ENCODE results near the gene RNF144B. TPM values are rescaled to one million over a fixed set of nuclear protein-coding genes. Genes with fewer than 3 reads are reported as not detected.

Gene RNF144B
- total RNA-seq, 4 donors from 2014 or later: 30.6 to 57.4 (median 44.9) TPM

DNA sequence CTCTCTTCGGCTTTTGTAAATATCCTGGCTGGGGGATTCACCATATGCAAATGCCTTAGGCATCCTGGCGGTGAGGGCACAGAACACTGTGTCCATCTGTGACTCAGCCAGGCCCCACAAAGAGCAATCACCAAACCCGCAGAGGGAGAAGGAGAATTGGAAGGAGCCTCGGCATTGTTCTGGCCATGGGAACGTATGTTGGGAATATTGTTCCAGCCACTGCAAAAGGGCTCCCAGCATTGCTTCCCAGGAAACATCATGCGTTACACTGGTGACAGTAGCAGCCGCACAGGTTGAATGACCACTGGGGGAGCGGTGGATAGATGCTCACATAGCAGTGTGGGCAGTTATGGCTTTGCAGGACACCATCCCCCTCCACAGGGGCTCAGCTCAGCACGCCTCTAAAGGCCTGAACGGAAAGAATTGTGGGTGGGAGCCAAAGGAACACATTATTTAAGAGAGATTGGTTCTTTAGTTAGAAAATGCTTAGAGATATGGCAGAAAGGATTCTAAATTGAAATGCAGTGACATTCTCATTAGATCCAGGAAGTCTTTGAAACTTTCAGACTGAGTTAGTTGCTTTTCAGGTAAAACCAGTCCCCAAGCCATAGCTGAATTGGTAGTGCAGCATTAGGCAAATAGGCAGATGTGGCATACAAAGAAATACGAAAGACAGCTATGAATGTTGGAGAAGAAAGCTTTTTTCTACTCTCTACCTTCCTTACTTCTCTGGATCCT, 104.3 kb downstream of the RNF144B start:
- intact Hi-C loops (cut with DNase I; ENCODE audit: low total_unique reads): no loop called here
- WGBS, 2 donors: 87 to 88% methylated on average over 11 of the region's 11 CpGs
- DNase-seq (ENCODE audit: low spot score in 2 of 2): no peak
- TF ChIP-seq, protein P1, sequence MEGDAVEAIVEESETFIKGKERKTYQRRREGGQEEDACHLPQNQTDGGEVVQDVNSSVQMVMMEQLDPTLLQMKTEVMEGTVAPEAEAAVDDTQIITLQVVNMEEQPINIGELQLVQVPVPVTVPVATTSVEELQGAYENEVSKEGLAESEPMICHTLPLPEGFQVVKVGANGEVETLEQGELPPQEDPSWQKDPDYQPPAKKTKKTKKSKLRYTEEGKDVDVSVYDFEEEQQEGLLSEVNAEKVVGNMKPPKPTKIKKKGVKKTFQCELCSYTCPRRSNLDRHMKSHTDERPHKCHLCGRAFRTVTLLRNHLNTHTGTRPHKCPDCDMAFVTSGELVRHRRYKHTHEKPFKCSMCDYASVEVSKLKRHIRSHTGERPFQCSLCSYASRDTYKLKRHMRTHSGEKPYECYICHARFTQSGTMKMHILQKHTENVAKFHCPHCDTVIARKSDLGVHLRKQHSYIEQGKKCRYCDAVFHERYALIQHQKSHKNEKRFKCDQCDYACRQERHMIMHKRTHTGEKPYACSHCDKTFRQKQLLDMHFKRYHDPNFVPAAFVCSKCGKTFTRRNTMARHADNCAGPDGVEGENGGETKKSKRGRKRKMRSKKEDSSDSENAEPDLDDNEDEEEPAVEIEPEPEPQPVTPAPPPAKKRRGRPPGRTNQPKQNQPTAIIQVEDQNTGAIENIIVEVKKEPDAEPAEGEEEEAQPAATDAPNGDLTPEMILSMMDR (IDR thresholded peaks at IDR 0.05): no peak
- no peak for TF ChIP-seq POLR2A (IDR thresholded peaks at IDR 0.05)
- H3K4me3 ChIP-seq (ENCODE audit: low read depth, poor library complexity, severe bottlenecking): no peak overlapping the region

DNA sequence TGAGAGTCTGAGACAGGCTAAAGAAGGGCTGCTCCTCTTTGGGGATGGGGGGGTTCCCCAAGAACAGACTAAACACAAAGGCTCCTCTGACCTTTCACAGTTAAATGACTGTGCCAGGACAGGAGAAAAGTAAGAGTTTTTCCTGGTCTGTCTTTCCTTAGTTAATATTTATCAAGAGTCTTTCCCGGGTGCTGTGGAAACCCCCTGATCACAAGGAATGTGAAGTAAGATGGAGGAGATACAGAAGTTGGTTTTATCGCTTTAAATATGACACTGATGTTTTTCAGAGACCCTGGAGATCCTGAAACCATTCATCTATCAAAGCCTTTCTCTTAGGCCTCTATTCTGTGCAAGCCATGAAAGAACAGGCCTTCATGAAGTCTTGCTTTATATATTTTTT, 105.8 kb downstream of the RNF144B start:
- DNase-seq (ENCODE audit: low spot score in 2 of 2): no peak
- intact Hi-C loops (cut with DNase I; ENCODE audit: low total_unique reads): no loop called here
- 77 to 81% methylated on average over 2 of the region's 2 CpGs for WGBS, 2 donors

DNA sequence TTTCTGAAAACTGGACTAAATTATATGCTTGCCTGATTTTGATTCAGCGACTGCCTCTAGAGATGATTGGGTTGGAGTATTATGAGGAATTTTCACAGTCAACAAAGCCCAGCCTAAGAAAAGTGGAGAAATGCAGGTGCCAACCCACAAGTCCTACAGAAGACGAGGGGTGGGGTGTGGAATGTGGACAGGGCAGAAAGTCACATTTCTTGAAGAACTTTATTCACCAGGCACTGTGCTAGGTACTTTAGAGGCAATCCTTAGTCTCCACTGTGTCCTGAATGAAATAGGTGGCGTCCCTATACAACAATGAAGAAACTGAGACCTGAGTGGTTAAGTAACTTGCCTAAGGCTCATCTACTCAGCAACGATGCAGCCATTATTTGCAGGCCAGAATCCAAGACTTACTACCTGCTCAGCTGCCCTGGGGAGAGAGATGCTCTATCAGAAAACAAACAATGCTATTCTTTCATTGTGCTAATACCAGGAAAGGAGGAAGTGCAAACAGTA, 106.3 kb downstream of the RNF144B start:
- TF ChIP-seq POLR2A (IDR thresholded peaks at IDR 0.05): no peak
- TF ChIP-seq, protein P1 (IDR thresholded peaks at IDR 0.05): no peak
- DNase-seq (ENCODE audit: low spot score in 2 of 2): no peak
- 60 to 67% methylated on average over 4 of the region's 4 CpGs for WGBS, 2 donors
- H3K4me3 ChIP-seq (ENCODE audit: low read depth, poor library complexity, severe bottlenecking): no peak overlapping the region
- intact Hi-C loops (cut with DNase I; ENCODE audit: low total_unique reads): no loop called here

More for the DNA sequence above, 105.8 kb downstream of the RNF144B start:
- TF ChIP-seq POLR2A (IDR thresholded peaks at IDR 0.05): no peak
- TF ChIP-seq, protein P1 (IDR thresholded peaks at IDR 0.05): no peak
- no peak overlapping the region for H3K4me3 ChIP-seq (ENCODE audit: low read depth, poor library complexity, severe bottlenecking)

DNA sequence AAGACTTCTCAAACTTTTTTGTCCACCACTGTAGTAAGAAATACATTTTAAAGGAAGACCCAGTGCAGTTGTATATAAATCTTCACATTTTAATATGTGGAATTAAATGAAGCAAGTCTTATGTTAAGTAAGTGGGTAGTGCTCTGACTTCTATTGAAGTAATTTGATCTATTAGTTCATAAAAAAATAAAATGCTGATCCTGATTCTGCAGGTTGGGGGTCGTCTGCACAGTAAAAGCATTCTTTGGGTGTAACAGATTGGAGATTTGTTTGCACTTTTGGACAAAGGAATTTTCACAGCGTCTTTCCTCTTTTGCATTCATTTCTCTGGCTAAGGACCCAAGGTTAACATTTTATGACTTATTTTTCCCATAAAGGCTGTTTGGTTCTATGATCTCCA, 106.8 kb downstream of the RNF144B start:
- 28 to 38% methylated on average over 2 of the region's 2 CpGs for WGBS, 2 donors
- H3K4me3 ChIP-seq (ENCODE audit: low read depth, poor library complexity, severe bottlenecking): no peak overlapping the region
- intact Hi-C loops (cut with DNase I; ENCODE audit: low total_unique reads): no loop called here
- no peak for DNase-seq (ENCODE audit: low spot score in 2 of 2)
- no peak for TF ChIP-seq POLR2A (IDR thresholded peaks at IDR 0.05)
- TF ChIP-seq, protein P1 (IDR thresholded peaks at IDR 0.05): no peak

DNA sequence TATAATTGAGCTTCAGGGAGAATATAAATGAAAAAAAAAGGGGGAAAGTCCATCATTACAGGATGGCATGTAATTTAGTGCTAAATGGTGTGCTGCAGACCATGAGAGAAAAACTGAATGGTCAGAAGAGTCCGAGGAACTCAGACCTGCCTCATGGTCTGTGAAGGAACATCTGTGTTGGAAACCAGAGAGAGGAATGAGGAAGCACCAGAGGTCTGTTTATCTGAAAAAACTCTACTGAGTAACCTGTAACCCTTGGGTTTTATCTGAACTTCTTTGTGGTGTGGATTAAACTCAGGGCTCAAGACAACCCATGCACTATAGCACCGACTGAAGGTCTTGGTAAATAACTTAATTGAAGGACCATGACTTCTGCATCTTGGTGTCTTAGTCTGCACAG, 108.1 kb downstream of the RNF144B start:
- TF ChIP-seq, protein P1 (IDR thresholded peaks at IDR 0.05): no peak
- no peak for TF ChIP-seq POLR2A (IDR thresholded peaks at IDR 0.05)
- no peak for DNase-seq (ENCODE audit: low spot score in 2 of 2)
- WGBS, 2 donors: 81 to 83% methylated on average over 2 of the region's 2 CpGs
- H3K4me3 ChIP-seq (ENCODE audit: low read depth, poor library complexity, severe bottlenecking): no peak overlapping the region
- intact Hi-C loops (cut with DNase I; ENCODE audit: low total_unique reads): no loop called here
